SK-N-MC (cell line): ENCODE measurements around the gene ELOA.
"Not testable (repeated sequence)": the region's sequence is repeated elsewhere in the genome, so short reads cannot be mapped to it uniquely, and the experiment has no call there.

ENCODE experiments used
- DNase-seq: peaks from one replicate; pipeline ENCODE4 v3.0.0-alpha.2; 2011; ENCODE audit warnings: low read depth, low spot score
- H3K27ac ChIP-seq: fragments of 200-600 bp; sonication (generic); 2 replicates; pipeline ENCODE4 v1.5.1; 2016; ENCODE audit warnings: mixed run types
- H3K36me3 ChIP-seq: fragments of 200-600 bp; sonication (generic); 2 replicates; pipeline ENCODE4 v1.6.1; 2017; ENCODE audit warnings: antibody characterized with exemption, low read length, mixed read lengths; ENCODE audit not compliant: insufficient read depth
- H3K4me3 ChIP-seq: fragments of 200-600 bp; sonication (generic); 2 replicates; pipeline ENCODE4 v1.5.1; 2016
- H3K9ac ChIP-seq: fragments of 200-600 bp; sonication (generic); 2 replicates; pipeline ENCODE4 v1.8.0; 2017; ENCODE audit warnings: mixed run types, mixed read lengths; ENCODE audit not compliant: insufficient read length
- H3K9me3 ChIP-seq: fragments of 200-600 bp; sonication (generic); 2 replicates; pipeline ENCODE4 v1.6.1; 2017; ENCODE audit warnings: low read depth, mild to moderate bottlenecking, antibody characterized with exemption, low read length, moderate library complexity, mixed read lengths
- EZH2 ChIP-seq: fragments of 200-600 bp; sonication (generic); IDR thresholded peaks from one replicate; pipeline ENCODE4 v1.6.1; 2017; ENCODE audit warnings: antibody characterized with exemption
- FOXP2 ChIP-seq: optimal IDR thresholded peaks from 2 replicates; pipeline ENCODE3; 2011; ENCODE audit warnings: mild to moderate bottlenecking, moderate library complexity; ENCODE audit not compliant: insufficient read depth; ENCODE audit errors: extremely low read length, control extremely low read depth
- POLR2AphosphoS5 ChIP-seq: IDR thresholded peaks from 2 replicates; pipeline ENCODE4 v1.6.1; 2012; ENCODE audit warnings: mild to moderate bottlenecking, low read depth, low read length, borderline replicate concordance

ELOA gene

GRCh38 chr1:23727362-23727811 is 15.9 kb upstream of the ELOA start:
- Histone ChIP-seq H3K9me3 (no peaks in the 10 kb centered on the region), H3K4me3 (no peak overlapping the region), H3K27ac (no peak overlapping the region), H3K36me3 (no peaks in the 10 kb centered on the region), H3K9ac (no peak overlapping the region)
- no peak for TF ChIP-seq FOXP2
- no peak for TF ChIP-seq EZH2
- no peak for TF ChIP-seq POLR2AphosphoS5
- no peak for DNase-seq

- H3K36me3 ChIP-seq, result no peaks in the 10 kb centered on the region
- no peak overlapping the region for H3K4me3 ChIP-seq
- H3K9me3 ChIP-seq, result no peaks in the 10 kb centered on the region
- no peak overlapping the region for H3K27ac ChIP-seq
- H3K9ac ChIP-seq, result no peak overlapping the region
- DNase-seq, result no peak
- TF ChIP-seq FOXP2 (no peak), POLR2AphosphoS5 (no peak), EZH2 (no peak)
These were observed 10.7 kb upstream of the ELOA start for GRCh38 chr1:23732363-23733224.

- not testable (repeated sequence) for H3K4me3 ChIP-seq, H3K36me3 ChIP-seq, H3K9ac ChIP-seq, H3K9me3 ChIP-seq, DNase-seq, H3K27ac ChIP-seq
These were observed 10.0 kb upstream of the ELOA start for GRCh38 chr1:23733281-23733680.

GRCh38 chr1:23736437-23737134 is 6.7 kb upstream of the ELOA start:
- Histone ChIP-seq H3K4me3 (no peak overlapping the region), H3K27ac (no peak overlapping the region), H3K36me3 (no peaks in the 10 kb centered on the region), H3K9ac (no peak overlapping the region), H3K9me3 (no peaks in the 10 kb centered on the region)
- no peak for DNase-seq
- TF ChIP-seq FOXP2 (no peak), EZH2 (no peak), POLR2AphosphoS5 (no peak)

GRCh38 chr1:23741609-23742008 is 1.7 kb upstream of the ELOA start:
- H3K4me3 ChIP-seq, result no peak overlapping the region
- H3K27ac ChIP-seq, result no peak overlapping the region
- peaks cover 6% of the 10 kb centered on the region for H3K36me3 ChIP-seq
- no peak for TF ChIP-seq FOXP2
- H3K9ac ChIP-seq, result no peak overlapping the region
- DNase-seq, result no peak
- no peaks in the 10 kb centered on the region for H3K9me3 ChIP-seq

GRCh38 chr1:23742670-23743286 is 493 bp upstream of the ELOA start:
- Histone ChIP-seq H3K9ac (peak overlapping the region; percentile 85), H3K27ac (peak overlapping the region; percentile 55), H3K36me3 (peaks cover 13% of the 10 kb centered on the region), H3K9me3 (no peaks in the 10 kb centered on the region), H3K4me3 (peak overlapping the region; percentile 78)
- TF ChIP-seq FOXP2 (no peak), POLR2AphosphoS5 (no peak), EZH2 (no peak)
- DNase-seq, result no peak

- Histone ChIP-seq H3K36me3 (peaks cover 28% of the 10 kb centered on the region), H3K27ac (no peak overlapping the region), H3K4me3 (peak overlapping the region; percentile 78), H3K9ac (no peak overlapping the region), H3K9me3 (no peaks in the 10 kb centered on the region)
- DNase-seq, result no peak
- no peak for TF ChIP-seq FOXP2
- TF ChIP-seq POLR2AphosphoS5, result no peak
- TF ChIP-seq EZH2, result no peak
These were observed 2.2 kb downstream of the ELOA start for GRCh38 chr1:23745515-23745914.

GRCh38 chr1:23748016-23748415 is 4.7 kb downstream of the ELOA start:
- Histone ChIP-seq H3K27ac (no peak overlapping the region), H3K9me3 (no peaks in the 10 kb centered on the region), H3K9ac (no peak overlapping the region), H3K36me3 (peaks cover 53% of the 10 kb centered on the region), H3K4me3 (no peak overlapping the region)
- no peak for TF ChIP-seq POLR2AphosphoS5
- TF ChIP-seq EZH2, result no peak
- TF ChIP-seq FOXP2, result no peak
- no peak for DNase-seq
